Stimulated activated naive CD4-positive, alpha-beta T cell treated with Interleukin-2 at 50 U/mL for 16 hours (primary cell): ENCODE data around the gene ESM1.
"Not testable (repeated sequence)": the region's sequence is repeated elsewhere in the genome, so short reads cannot be mapped to it uniquely, and the experiment has no call there.

ENCODE experiments used
- DNase-seq: peaks from one replicate; lab custom pipeline; 2025; lab: John Stamatoyannopoulos, UW

ESM1 gene, protein sequence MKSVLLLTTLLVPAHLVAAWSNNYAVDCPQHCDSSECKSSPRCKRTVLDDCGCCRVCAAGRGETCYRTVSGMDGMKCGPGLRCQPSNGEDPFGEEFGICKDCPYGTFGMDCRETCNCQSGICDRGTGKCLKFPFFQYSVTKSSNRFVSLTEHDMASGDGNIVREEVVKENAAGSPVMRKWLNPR

DNA sequence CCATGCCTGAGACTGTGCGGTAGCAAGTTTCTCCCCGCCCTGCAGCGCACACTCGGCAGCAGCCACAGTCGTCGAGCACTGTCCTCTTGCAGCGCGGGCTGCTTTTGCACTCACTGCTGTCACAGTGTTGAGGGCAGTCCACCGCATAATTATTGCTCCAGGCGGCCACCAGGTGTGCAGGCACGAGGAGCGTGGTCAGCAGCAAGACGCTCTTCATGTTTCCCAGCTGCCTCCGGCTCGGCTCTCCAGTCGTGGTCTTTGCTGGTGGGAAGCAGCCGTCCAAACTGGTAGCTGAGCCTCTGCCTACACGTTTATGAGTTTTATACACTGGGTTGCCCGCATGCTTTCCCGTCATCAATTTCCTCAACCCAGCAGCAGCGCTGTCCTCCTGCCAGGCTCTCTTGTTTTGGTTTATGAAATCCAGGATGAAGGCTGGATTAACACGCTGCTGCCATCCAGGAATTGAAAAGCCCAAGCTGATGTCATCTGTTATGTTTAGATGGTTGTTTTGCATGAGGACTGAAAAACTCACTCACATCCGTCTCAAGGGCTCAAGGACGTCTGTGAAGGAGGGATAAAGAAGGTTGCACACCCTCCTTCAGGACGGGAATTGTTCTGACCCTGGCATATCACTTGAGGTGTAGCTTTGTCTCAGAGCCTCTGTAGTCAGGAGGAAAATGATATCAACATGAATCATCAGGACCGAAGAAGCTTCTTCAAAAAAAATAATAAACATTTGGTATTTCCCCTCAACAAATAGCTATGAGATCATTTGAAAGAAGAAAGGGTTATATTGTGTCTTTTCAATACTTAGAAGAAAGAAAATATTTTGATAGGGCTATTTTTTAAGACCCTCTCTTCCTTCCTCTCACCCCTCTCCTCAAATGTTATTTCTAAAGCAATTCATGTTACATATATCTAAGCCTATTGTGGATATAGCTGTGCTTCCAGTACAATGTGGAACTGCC is at the start of gene ESM1:
ESM1 (minus strand) TSS at position 293 of the 968 bp plus-strand sequence; CDS start at position 217, 76 bp downstream.
- DNase-seq: no peak

DNA sequence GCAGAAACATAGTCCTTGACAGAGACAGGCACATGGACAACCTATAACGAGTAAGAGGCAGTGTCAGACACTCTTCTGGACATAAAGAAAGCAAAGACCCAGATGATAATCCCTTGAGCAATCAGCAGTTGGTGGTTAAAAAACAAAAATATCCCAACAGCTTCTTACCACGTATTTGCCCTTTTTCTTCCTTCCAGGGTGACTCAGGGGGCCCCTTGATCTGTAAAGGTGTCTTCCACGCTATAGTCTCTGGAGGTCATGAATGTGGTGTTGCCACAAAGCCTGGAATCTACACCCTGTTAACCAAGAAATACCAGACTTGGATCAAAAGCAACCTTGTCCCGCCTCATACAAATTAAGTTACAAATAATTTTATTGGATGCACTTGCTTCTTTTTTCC is 48.2 kb upstream of the ESM1 start:
- no peak for DNase-seq

DNA sequence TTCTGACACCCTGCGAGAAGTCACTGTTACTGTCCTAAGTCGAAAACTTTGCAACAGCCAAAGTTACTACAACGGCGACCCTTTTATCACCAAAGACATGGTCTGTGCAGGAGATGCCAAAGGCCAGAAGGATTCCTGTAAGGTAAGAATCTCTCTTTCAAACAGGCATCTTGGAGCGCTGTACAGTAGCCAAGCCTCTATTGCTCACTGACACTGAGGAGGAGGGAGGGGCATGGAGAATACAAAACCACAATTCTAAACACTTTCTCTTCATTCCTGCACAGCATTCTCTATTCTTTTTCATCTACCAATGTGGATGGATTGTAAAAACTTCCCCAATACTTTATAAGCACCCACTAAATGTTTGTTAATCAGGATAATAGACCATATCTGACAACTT is 46.1 kb upstream of the ESM1 start:
- DNase-seq: no peak

DNA sequence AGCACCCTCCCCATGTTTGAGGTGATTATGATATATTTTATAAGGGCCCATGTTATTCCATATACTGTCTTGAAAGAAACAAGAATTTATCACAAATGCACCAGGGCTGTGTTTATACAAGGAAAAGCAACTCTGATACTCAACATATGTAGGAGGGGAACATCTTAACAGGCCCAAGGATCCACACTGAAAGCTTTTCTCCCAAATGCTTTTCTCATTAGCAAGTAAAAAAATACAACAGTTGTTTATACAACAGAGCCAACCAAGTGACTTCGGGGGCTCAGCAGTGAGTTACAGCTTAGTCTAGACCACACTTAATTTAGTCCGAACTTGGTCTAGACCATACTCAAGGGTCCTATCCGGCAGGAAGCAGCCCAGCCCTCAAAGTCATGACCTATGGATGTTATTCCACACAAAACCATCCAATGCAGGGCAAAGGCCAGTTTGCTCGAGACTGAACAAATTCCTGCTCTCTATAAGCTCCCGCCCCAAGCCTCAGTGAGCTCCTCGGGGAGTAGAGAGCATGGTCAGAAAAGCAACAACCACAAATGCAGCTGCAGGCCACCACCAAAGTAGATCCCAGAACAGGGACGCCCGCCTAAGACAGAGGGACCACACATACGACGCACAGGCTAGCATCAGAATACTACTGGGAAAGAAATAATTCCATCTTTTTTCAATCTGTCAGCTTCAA is 45.4 kb upstream of the ESM1 start:
- no peak for DNase-seq

DNA sequence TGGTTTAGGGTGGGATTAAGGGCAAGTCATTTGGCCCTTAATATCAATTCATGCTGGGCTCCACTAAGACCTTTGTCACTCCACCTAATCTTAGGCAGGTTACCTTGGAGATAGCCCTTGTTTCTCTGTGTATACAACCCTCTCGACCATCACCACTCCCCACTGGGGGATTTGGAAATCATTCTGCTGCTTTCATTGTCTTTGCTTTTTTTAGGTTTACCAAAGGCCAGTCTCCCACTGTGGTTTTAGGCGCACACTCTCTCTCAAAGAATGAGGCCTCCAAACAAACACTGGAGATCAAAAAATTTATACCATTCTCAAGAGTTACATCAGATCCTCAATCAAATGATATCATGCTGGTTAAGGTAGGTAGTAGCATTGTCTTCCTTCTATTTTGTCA is 44.8 kb upstream of the ESM1 start:
- DNase-seq: no peak

DNA sequence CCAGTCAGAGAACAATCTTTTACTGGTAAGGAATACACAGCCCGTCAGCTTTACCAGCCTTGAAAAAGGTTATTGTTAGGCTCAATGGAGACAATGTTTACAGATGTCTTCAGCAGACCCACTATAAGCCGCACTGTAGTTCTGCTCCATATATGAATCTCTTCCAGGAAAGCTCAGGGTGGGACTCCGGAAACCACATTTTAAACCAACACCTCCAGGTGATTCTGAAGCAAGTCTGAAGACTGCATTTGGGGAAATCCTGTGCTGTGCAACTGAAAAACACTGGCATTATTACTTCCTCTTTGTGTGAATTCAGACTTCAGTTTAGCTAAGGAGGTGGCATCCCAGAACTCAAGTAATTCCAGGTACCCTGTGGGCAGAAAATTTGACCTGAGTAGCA is 42.2 kb upstream of the ESM1 start:
- DNase-seq: no peak

DNA sequence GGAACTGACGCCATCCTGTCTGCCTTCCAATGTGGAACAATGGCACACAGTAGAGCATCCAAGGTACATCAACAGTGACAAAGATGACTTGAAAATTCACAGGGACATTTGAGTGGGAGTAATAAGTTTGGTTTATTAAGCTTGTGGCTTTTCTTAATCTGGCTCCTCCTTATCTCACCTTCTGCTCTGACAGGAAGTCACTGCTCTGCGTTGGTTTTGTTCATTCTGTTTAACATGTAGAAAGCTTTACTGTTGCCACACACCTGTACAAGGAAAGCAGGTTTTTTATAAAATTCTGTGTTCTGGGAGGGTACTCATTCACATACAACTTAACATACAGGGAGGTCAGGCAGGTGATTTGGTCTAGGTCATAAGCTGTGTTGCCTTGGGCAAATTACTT is 37.1 kb upstream of the ESM1 start:
- no peak for DNase-seq

DNA sequence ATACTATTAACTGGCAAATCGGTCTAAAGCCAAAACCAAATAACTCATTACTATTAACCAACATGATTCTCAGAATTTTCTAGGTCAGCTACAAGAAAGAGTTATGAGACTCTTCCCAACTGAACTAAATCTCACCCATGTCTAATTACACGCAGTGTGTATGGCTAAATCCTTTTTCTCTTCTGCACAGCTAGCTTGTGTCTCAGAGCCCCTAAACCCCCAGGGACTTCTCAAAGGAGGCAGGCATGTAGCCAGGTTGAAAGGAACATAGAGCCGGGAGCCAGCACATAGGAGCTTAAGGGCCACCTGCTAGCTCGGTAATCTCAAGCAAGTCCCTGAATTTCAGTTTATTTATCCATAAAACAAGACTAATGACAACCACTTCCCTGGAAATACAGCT is 36.4 kb upstream of the ESM1 start:
- no peak for DNase-seq

DNA sequence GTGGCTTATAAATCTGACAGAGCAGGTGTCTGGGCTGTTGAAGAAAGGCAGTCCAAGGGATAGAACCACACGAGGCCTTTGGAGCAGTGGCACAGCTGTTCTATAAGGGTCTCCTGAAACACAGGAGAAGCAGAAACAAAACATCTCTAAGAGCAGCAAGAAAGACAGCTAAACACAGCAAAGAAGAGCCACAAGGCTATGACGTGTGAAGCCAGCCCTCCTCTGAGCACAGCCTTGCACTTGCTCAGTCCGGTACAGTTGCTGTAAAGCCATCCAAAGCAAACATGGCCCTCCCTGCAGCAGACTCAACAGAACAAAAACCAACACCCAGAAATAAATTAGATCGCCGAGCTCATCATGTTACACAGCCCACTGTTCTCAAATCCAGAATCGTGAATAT is 36.0 kb upstream of the ESM1 start:
- DNase-seq: no peak

DNA sequence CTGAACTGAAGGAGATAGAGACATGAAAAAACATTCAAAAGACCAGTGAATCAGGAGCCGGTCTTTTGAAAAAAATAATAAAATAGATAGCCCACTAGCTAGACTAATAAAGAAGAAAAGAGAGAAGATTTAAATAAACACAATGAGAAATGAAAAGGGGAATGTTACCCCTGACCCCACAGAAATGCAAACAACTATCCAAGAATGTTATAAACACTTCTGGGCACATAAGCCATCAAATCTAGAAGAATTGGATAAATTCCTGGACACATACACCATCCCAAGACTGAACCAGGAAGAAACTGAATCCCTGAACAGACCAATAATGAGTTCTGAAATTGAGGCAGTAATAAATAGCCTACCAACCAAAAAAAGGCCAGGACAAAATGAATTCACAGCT is 24.8 kb upstream of the ESM1 start:
- not testable (repeated sequence) for DNase-seq

DNA sequence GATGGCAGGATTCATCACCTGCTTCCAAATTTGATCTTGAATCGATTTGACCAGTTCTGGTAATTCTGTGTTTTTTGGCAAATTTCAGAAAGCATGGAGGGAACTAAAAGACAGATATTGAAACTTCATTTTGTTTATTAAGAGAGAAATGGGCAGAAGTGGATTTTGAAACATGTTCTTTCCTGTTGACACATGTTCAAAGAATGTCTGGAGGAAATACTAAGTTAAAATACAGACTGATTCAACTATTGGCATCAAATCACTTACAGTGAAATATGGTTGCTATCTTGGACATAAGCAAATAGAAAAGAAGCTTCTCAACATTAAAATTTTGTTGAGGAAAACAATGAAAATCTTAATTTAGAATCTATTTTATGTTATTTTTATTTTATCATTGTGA is 19.3 kb upstream of the ESM1 start:
- DNase-seq: no peak

DNA sequence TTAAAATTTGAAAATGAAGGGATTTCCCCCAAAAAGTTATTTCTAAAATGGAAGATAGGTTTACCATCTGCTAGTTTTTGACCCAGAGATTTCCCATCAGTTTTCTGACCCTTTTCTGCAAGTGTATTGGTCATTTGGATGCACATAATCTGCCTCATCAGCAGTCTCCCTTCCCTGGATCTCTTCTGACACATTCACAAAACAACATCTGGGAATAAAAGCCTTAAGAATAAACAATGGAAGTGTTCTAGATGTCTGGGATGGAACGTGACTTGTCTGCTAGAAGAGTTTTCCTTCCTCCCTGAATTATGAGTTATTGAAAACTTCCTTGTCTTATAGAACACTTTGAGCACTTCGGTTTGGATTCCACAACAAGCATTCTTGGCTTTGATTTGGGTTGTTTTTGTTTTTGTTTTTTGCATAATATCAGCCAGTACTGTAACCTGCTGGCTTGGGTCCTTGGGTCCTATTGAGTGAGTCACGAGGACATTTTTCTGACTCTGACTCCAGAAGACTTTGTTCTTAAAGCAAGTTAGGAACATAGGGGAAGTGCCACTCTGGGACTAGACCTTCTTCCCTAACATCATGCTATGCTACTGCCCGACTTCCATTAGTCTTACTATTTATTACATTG is 18.2 kb upstream of the ESM1 start:
- no peak for DNase-seq

DNA sequence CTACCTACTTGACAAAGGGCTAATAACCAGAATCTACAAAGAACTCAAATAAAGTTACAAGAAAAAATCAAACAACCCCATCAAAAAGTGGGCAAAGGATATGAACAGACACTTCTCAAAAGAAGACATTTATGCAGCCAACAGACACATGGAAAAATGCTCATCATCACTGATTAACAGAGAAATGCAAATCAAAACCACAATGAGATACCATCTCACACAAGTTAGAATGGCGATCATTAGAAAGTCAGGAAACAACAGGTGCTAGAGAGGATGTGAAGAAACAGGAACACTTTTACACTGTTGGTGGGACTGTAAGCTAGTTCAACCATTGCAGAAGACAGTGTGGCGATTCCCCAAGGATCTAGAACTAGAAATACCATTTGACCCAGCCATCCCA is 16.8 kb upstream of the ESM1 start:
- DNase-seq: not testable (repeated sequence)

DNA sequence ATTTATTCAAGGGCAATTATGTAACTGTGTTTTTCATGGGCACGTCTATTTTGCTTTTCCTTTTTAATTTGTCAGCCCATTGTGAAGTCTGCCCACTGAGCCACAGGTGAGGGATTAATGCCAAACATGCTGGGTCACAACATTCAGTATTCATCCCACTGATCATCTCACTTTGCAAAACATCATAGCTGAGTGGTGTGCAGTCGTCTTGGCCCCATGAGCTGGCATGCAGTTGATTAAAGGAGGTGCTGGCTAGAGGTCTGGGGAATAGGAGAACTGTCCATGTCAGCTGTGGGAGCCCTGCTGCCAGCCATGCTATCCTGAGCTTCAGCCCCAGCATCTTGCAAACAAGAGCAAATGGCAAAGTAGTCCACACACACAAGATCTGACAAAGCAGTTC is 11.7 kb upstream of the ESM1 start:
- DNase-seq: no peak

DNA sequence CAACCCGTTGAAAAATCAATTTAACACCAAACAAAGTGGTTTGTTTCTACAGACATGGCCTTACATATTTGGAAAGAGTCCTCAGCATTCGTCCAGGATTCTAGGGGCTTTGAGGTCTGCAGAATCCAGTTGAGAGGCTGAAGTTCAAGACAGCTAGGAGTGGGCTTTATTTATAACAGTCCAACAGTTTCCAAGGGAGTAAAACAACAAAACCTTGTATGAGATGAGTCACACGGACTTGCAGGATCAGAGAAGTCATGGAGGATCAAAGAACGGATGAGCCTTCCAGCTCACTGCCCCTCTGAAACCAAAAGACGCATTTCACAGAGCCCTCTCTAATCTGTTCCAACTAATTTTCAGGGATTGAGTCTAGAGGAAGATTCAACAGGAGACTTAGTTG is 11.1 kb upstream of the ESM1 start:
- DNase-seq: no peak

DNA sequence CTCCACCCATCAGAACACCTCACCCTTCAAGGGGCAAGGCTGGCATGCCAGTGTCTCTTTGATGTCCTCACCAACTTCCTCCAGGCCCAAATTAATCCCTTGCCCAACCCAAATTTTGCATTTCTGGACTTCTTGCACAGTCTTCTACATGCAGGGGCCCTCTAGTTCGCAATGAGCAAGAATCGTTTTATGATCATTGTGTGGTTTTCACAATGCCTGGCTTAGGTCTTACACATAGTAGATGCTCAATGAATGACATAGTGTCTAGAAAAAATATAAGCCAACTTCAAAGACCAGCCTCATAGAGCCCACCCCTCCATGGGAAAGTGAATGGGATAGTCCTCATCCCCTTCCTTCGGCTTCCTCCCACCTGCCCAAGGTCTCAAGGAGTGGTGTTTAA is 9.8 kb upstream of the ESM1 start:
- no peak for DNase-seq

DNA sequence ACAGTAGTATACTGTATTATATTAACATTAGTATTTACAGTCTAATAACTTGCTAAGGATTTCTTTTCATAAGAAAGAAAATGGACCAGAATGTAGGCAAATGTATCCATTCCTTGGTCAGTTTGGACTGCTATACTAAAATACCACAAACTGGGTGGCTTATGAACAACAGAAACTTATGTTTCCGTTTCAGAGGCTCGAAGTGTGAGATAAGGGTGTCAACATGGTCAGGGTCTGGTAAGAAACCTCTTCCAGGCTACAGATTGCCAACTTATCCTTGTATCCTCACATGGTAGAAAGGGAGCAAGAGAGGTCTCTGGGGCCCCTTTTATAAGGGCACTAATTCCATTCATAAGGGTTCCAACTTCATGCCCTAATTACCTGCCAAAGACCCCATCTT is 9.2 kb upstream of the ESM1 start:
- DNase-seq: no peak

DNA sequence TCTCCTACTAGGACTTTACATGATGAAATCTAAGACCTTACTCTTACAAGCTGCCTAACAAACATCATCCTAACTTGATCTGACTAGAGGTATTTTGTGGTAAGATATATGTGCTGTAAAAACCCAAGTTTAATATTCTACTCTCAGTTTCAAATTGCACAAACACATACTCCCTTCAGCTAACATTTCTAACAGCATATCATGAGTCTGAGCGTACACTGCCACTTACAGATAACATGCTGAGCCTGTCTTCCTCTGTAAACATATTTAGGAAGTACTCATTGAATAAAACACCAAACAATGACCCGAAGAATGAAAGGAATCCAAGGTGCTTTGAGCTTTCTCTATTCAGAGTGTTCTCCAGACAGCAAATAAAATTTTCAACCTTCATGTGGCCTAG is 7.9 kb upstream of the ESM1 start:
- DNase-seq: no peak

DNA sequence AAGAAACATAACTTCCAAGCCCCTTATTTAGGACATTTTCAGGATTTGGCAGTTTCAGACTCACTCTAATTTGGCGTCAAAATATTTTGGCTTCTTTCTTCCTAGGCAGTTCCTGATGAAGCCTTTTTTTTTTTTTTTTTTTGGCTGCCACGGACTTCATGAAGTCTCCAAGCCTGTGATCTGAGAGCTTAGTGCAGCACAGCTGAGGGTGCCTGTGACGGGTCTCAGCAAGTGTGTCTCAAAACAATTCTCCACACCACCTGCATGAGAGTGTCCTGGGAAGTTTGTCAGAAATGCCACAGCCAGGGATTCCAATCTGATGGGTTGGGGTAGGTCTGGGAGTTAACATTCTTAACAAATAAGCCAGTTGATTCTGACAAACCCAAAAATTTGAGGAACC is 6.0 kb upstream of the ESM1 start:
- DNase-seq: no peak

DNA sequence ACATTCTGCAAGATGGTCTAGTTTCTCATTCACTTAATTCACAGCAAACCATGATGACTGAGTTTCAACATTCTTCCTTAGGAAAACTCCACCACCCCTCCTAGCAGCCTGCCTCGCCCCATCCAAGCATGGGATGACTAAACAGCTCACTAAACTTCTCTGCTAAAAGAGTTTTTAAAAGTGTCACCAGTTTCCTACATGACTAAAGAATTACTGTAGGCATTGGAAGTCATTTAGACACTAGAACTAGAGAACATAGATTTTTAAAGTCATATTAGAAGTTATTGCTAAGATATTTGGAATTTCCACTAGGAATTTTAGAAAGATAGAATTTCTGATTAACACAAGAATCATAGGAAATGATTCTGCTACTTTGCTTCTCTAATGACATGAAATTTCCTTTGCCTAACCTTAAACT is 5.5 kb upstream of the ESM1 start:
- no peak for DNase-seq

DNA sequence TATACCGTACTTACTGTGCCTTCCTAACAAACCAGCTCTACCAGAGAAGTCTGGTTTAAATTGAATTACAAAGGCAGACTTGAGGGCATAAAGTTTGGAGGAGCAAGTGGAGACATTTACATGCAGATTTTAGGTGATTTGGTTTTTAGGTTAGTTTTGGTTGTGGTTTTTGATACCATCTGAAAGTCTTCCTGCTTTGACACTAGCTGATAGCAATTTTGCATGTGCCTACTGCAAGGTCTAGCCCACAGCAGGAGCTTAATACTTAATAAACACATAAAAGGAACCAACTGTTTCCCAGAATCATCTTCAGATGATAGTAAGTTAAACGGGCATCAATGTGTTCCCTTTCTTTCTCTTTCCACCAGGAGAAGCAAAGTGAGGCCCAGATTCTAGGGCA is 3.4 kb upstream of the ESM1 start:
- no peak for DNase-seq

DNA sequence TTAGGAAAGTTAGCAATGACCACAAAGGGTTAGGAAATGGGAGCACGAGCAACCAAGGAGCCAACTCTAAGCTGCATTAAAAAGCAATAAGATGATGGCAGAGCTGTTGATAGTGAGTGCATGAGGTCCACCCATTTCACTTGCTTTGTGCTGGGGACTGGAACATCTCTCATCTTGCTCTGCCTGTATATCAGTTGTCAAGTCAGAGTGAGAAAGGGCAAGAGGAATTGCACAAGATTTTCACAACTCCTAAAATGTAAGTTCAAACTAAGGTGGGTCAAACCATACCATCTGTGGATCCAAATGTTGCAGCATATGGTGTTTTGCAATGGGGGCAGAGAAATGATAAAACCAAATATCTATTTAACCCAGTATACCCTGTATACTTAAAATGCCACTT is 2.8 kb upstream of the ESM1 start:
- no peak for DNase-seq

DNA sequence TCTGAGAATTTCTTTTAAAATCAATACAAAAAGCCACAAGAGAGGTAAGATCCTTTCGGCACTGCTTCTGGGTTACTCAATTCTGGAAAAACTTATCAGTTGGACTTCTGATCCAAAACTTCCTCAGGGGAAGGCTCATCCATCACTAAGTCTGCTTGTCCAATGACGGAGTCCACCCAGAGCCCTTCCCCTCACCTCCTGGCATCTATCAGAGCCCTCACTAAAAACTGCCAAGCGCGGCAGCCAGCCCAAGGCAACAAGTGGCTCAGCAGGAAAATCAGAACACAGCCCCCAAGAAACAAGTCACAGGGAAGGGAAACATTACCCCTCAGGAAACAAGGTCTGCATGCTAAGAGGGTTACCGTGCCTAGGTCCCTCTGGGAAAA is 869 bp upstream of the ESM1 start:
- DNase-seq: no peak
